ENCODE measurements around the gene DOCK8. TPM values are rescaled to one million over a fixed set of nuclear protein-coding genes. Genes with fewer than 3 reads are reported as not detected.
"Not testable (repeated sequence)": the region's sequence is repeated elsewhere in the genome, so short reads cannot be mapped to it uniquely, and the experiment has no call there.

DOCK8 gene
- 100 to 1,000 TPM; 307 to 315 TPM for total RNA-seq
- 10 to 100 TPM; 31.0 to 92.5 TPM for polyA plus RNA-seq

- CTCF ChIA-PET (ENCODE audit: partially characterized antibody) = interaction anchor here (0.6 to 4.1 kb wide), 14 partner anchors 9 to 533 kb away, joined by 3 to 32 read pairs (median 4); no protein-coding TSS in a partner anchor
- POLR2A ChIA-PET (ENCODE audit: partially characterized antibody) = interaction anchor here (0.8 to 5.8 kb wide), 12 partner anchors 14 to 101 kb away, joined by 3 to 192 read pairs (median 4); no protein-coding TSS in a partner anchor
- Histone ChIP-seq H3K4me1 (ENCODE audit: insufficient read depth, low read length) (peaks cover 19% of the 10 kb centered on the region), H3K36me3 (ENCODE audit: insufficient read depth, low read length) (no peaks in the 10 kb centered on the region), H3K9me3 (ENCODE audit: control insufficient read depth in 1 of 2, low read length in 2 of 2) (no peaks in the 10 kb centered on the region), H3K27ac (ENCODE audit: low read depth, low read length) (peak within 1 kb of the TSS; percentile 48), H3K4me3 (ENCODE audit: low read length in 2 of 2) (peak within 1 kb of the TSS; percentile 27 to 68), H3K27me3 (ENCODE audit: insufficient read depth, low read length) (no peaks in the 10 kb centered on the region)
- DNase-seq = peak; percentile 42 to 68 (median 55)
- no peaks in the 10 kb centered on the region for H3K9me3 Mint-ChIP-seq
- H3K4me1 Mint-ChIP-seq = peaks cover 11 to 29% (median 18%) of the 10 kb centered on the region in 4 donors
- intact Hi-C loops (cut with micrococcal nuclease) = loop anchor here (1.0 kb wide), 3 partner anchors 57 to 92 kb away; no protein-coding TSS in a partner anchor
- peaks cover 0 to 1% of the 10 kb centered on the region in 2 donors for H3K36me3 Mint-ChIP-seq
- H3K27me3 Mint-ChIP-seq = no peaks in the 10 kb centered on the region
- peak within 1 kb of the TSS; percentile 89 to 94 (median 92) for H3K4me3 Mint-ChIP-seq
- H3K27ac Mint-ChIP-seq = peak within 1 kb of the TSS; percentile 42 to 92 (median 84)
Measured at GRCh38 chr9:214648-215493, at the start of gene DOCK8. Gene DOCK8, plus strand, starts transcription at chr9:214865. Its CDS starts 112 bp downstream, at chr9:214977.

- H3K27ac Mint-ChIP-seq; H3K4me3 ChIP-seq (ENCODE audit: low read length in 2 of 2); H3K9me3 ChIP-seq (ENCODE audit: control insufficient read depth in 1 of 2, low read length in 2 of 2); H3K9me3 Mint-ChIP-seq; H3K4me1 ChIP-seq (ENCODE audit: insufficient read depth, low read length); H3K36me3 Mint-ChIP-seq; H3K4me1 Mint-ChIP-seq; H3K4me3 Mint-ChIP-seq; H3K36me3 ChIP-seq (ENCODE audit: insufficient read depth, low read length); H3K27me3 ChIP-seq (ENCODE audit: insufficient read depth, low read length); POLR2A ChIA-PET (ENCODE audit: partially characterized antibody); intact Hi-C loops (cut with micrococcal nuclease); H3K27me3 Mint-ChIP-seq; CTCF ChIA-PET (ENCODE audit: partially characterized antibody); H3K27ac ChIP-seq (ENCODE audit: low read depth, low read length); DNase-seq: not testable (repeated sequence)
Measured at GRCh38 chr9:169757-170156, 44.9 kb upstream of the DOCK8 start.

- CTCF ChIA-PET (ENCODE audit: partially characterized antibody); H3K36me3 ChIP-seq (ENCODE audit: insufficient read depth, low read length); H3K4me1 ChIP-seq (ENCODE audit: insufficient read depth, low read length); H3K27me3 Mint-ChIP-seq; H3K9me3 ChIP-seq (ENCODE audit: control insufficient read depth in 1 of 2, low read length in 2 of 2); POLR2A ChIA-PET (ENCODE audit: partially characterized antibody); H3K36me3 Mint-ChIP-seq; intact Hi-C loops (cut with micrococcal nuclease); H3K4me3 ChIP-seq (ENCODE audit: low read length in 2 of 2); H3K9me3 Mint-ChIP-seq; H3K27me3 ChIP-seq (ENCODE audit: insufficient read depth, low read length): not testable (repeated sequence)
- DNase-seq = peak in 4 of 5 donors; percentile 13 to 56 (median 22)
- peak overlapping the region; percentile 49 for H3K27ac ChIP-seq (ENCODE audit: low read depth, low read length)
- H3K4me3 Mint-ChIP-seq = peak overlapping the region in 7 of 8 donors; percentile 59 to 86 (median 78)
- H3K4me1 Mint-ChIP-seq = peaks cover 1 to 19% (median 7%) of the 10 kb centered on the region in 4 donors
- peak overlapping the region; percentile 88 to 96 (median 92) for H3K27ac Mint-ChIP-seq
Measured at GRCh38 chr9:178140-178825, 36.4 kb upstream of the DOCK8 start.

- H3K27me3 ChIP-seq (ENCODE audit: insufficient read depth, low read length); intact Hi-C loops (cut with micrococcal nuclease); CTCF ChIA-PET (ENCODE audit: partially characterized antibody); H3K4me3 ChIP-seq (ENCODE audit: low read length in 2 of 2); H3K9me3 Mint-ChIP-seq; H3K4me1 ChIP-seq (ENCODE audit: insufficient read depth, low read length); H3K27me3 Mint-ChIP-seq; POLR2A ChIA-PET (ENCODE audit: partially characterized antibody); H3K36me3 ChIP-seq (ENCODE audit: insufficient read depth, low read length); H3K36me3 Mint-ChIP-seq; H3K9me3 ChIP-seq (ENCODE audit: control insufficient read depth in 1 of 2, low read length in 2 of 2): not testable (repeated sequence)
- DNase-seq = peak in 4 of 5 donors; percentile 84 to 96 (median 91)
- H3K27ac ChIP-seq (ENCODE audit: low read depth, low read length) = peak within 1 kb of the TSS; percentile 49
- Mint-ChIP-seq H3K4me1 (peaks cover 1 to 19% (median 7%) of the 10 kb centered on the region in 4 donors), H3K27ac (peak within 1 kb of the TSS; percentile 88 to 96 (median 92)), H3K4me3 (peak within 1 kb of the TSS in 7 of 8 donors; percentile 59 to 86 (median 78))
Measured at GRCh38 chr9:178970-179383, 35.7 kb upstream of the DOCK8 start, which contains the start of gene ZNG1A. Gene ZNG1A, minus strand, starts transcription at chr9:179056. Its CDS starts 87 bp downstream, at chr9:178969.

GRCh38 chr9:199601-200000 is 15.1 kb upstream of the DOCK8 start:
- POLR2A ChIA-PET (ENCODE audit: partially characterized antibody); H3K36me3 Mint-ChIP-seq; H3K27ac ChIP-seq (ENCODE audit: low read depth, low read length); H3K27me3 ChIP-seq (ENCODE audit: insufficient read depth, low read length); H3K4me3 ChIP-seq (ENCODE audit: low read length in 2 of 2); H3K9me3 ChIP-seq (ENCODE audit: control insufficient read depth in 1 of 2, low read length in 2 of 2); H3K4me1 ChIP-seq (ENCODE audit: insufficient read depth, low read length); DNase-seq; H3K36me3 ChIP-seq (ENCODE audit: insufficient read depth, low read length); CTCF ChIA-PET (ENCODE audit: partially characterized antibody); H3K27ac Mint-ChIP-seq; H3K4me1 Mint-ChIP-seq; H3K9me3 Mint-ChIP-seq; H3K4me3 Mint-ChIP-seq; intact Hi-C loops (cut with micrococcal nuclease); H3K27me3 Mint-ChIP-seq: not testable (repeated sequence)

- Histone ChIP-seq H3K4me3 (ENCODE audit: low read length in 2 of 2) (no peak overlapping the region), H3K27me3 (ENCODE audit: insufficient read depth, low read length) (no peaks in the 10 kb centered on the region), H3K9me3 (ENCODE audit: control insufficient read depth in 1 of 2, low read length in 2 of 2) (no peaks in the 10 kb centered on the region), H3K27ac (ENCODE audit: low read depth, low read length) (no peak overlapping the region), H3K4me1 (ENCODE audit: insufficient read depth, low read length) (no peaks in the 10 kb centered on the region), H3K36me3 (ENCODE audit: insufficient read depth, low read length) (no peaks in the 10 kb centered on the region)
- no peak overlapping the region for H3K27ac Mint-ChIP-seq
- H3K9me3 Mint-ChIP-seq = no peaks in the 10 kb centered on the region
- CTCF ChIA-PET (ENCODE audit: partially characterized antibody) = no interaction called here
- POLR2A ChIA-PET (ENCODE audit: partially characterized antibody) = no interaction called here
- intact Hi-C loops (cut with micrococcal nuclease) = no loop called here
- H3K36me3 Mint-ChIP-seq = no peaks in the 10 kb centered on the region
- no peaks in the 10 kb centered on the region for H3K27me3 Mint-ChIP-seq
- no peak for DNase-seq
- no peak overlapping the region for H3K4me3 Mint-ChIP-seq
- no peaks in the 10 kb centered on the region for H3K4me1 Mint-ChIP-seq
Measured at GRCh38 chr9:206481-206880, 8.2 kb upstream of the DOCK8 start.

GRCh38 chr9:209143-209758 is 5.4 kb upstream of the DOCK8 start:
- Mint-ChIP-seq H3K27ac (peak overlapping the region in 1 of 7 donors; percentile 33), H3K27me3 (no peaks in the 10 kb centered on the region), H3K4me1 (no peaks in the 10 kb centered on the region), H3K36me3 (no peaks in the 10 kb centered on the region), H3K9me3 (no peaks in the 10 kb centered on the region), H3K4me3 (no peak overlapping the region)
- ChIA-PET CTCF (ENCODE audit: partially characterized antibody) (no interaction called here), POLR2A (ENCODE audit: partially characterized antibody) (no interaction called here)
- no peaks in the 10 kb centered on the region for H3K4me1 ChIP-seq (ENCODE audit: insufficient read depth, low read length)
- intact Hi-C loops (cut with micrococcal nuclease) = no loop called here
- no peak overlapping the region for H3K27ac ChIP-seq (ENCODE audit: low read depth, low read length)
- H3K9me3 ChIP-seq (ENCODE audit: control insufficient read depth in 1 of 2, low read length in 2 of 2) = no peaks in the 10 kb centered on the region
- no peak overlapping the region for H3K4me3 ChIP-seq (ENCODE audit: low read length in 2 of 2)
- no peaks in the 10 kb centered on the region for H3K27me3 ChIP-seq (ENCODE audit: insufficient read depth, low read length)
- DNase-seq = no peak
- H3K36me3 ChIP-seq (ENCODE audit: insufficient read depth, low read length) = no peaks in the 10 kb centered on the region

Data from CD4-positive, alpha-beta memory T cell (primary cell).